ENCODE measurements around the gene MYG1.
A peak's percentile ranks its signal among the peaks of the same experiment; 100 is the strongest.

MYG1 gene

GRCh38 chr12:53267999-53268629 lies 31.4 kb upstream of the MYG1 start, which contains the start of gene ESPL1:
Gene ESPL1, plus strand, starts transcription at chr12:53268299. Its CDS starts 468 bp downstream, at chr12:53268767.
- Histone ChIP-seq H3K4me2 (ENCODE audit: low read length) (peak within 1 kb of the TSS; percentile 88), H3K27me3 (ENCODE audit: control insufficient read depth, insufficient read depth, low read length) (no peaks in the 10 kb centered on the region), H3K36me3 (ENCODE audit: insufficient read depth, low read length) (no peaks in the 10 kb centered on the region), H3K9ac (ENCODE audit: low read depth, low read length) (peak within 1 kb of the TSS; percentile 75), H3K4me1 (ENCODE audit: control insufficient read depth, insufficient read depth, low read length) (peaks cover 27% of the 10 kb centered on the region), H3K4me3 (ENCODE audit: low read length) (peak within 1 kb of the TSS; percentile 92), H3K9me3 (replicated peaks; ENCODE audit: low read length) (no peaks in the 10 kb centered on the region)

- peak overlapping the region; percentile 88 for H3K4me2 ChIP-seq (ENCODE audit: low read length)
- H3K27me3 ChIP-seq (ENCODE audit: control insufficient read depth, insufficient read depth, low read length): no peaks in the 10 kb centered on the region
- no peaks in the 10 kb centered on the region for H3K36me3 ChIP-seq (ENCODE audit: insufficient read depth, low read length)
- H3K9ac ChIP-seq (ENCODE audit: low read depth, low read length): peak overlapping the region; percentile 75
- H3K9me3 ChIP-seq (replicated peaks; ENCODE audit: low read length): no peaks in the 10 kb centered on the region
- H3K4me1 ChIP-seq (ENCODE audit: control insufficient read depth, insufficient read depth, low read length): peaks cover 27% of the 10 kb centered on the region
- H3K4me3 ChIP-seq (ENCODE audit: low read length): peak overlapping the region; percentile 92
Observed at GRCh38 chr12:53268630-53269562, 30.6 kb upstream of the MYG1 start.

- H3K4me1 ChIP-seq (ENCODE audit: control insufficient read depth, insufficient read depth, low read length): peaks cover 11% of the 10 kb centered on the region
- H3K9me3 ChIP-seq (replicated peaks; ENCODE audit: low read length): no peaks in the 10 kb centered on the region
- H3K36me3 ChIP-seq (ENCODE audit: insufficient read depth, low read length): peaks cover 19% of the 10 kb centered on the region
- H3K9ac ChIP-seq (ENCODE audit: low read depth, low read length): no peak overlapping the region
- no peaks in the 10 kb centered on the region for H3K27me3 ChIP-seq (ENCODE audit: control insufficient read depth, insufficient read depth, low read length)
- H3K4me3 ChIP-seq (ENCODE audit: low read length): no peak overlapping the region
- no peak overlapping the region for H3K4me2 ChIP-seq (ENCODE audit: low read length)
Observed at GRCh38 chr12:53274445-53274844, 25.1 kb upstream of the MYG1 start.

GRCh38 chr12:53276511-53276910 lies 23.0 kb upstream of the MYG1 start:
- Histone ChIP-seq H3K9ac (ENCODE audit: low read depth, low read length) (no peak overlapping the region), H3K36me3 (ENCODE audit: insufficient read depth, low read length) (peaks cover 30% of the 10 kb centered on the region)

GRCh38 chr12:53277981-53278380 lies 21.5 kb upstream of the MYG1 start:
- Histone ChIP-seq H3K36me3 (ENCODE audit: insufficient read depth, low read length) (peaks cover 42% of the 10 kb centered on the region), H3K4me1 (ENCODE audit: control insufficient read depth, insufficient read depth, low read length) (no peaks in the 10 kb centered on the region), H3K9me3 (replicated peaks; ENCODE audit: low read length) (no peaks in the 10 kb centered on the region), H3K27me3 (ENCODE audit: control insufficient read depth, insufficient read depth, low read length) (no peaks in the 10 kb centered on the region), H3K9ac (ENCODE audit: low read depth, low read length) (no peak overlapping the region), H3K4me2 (ENCODE audit: low read length) (no peak overlapping the region), H3K4me3 (ENCODE audit: low read length) (no peak overlapping the region)

More at GRCh38 chr12:53276511-53276910, 23.0 kb upstream of the MYG1 start:
- H3K4me2 ChIP-seq (ENCODE audit: low read length): no peak overlapping the region
- no peaks in the 10 kb centered on the region for H3K27me3 ChIP-seq (ENCODE audit: control insufficient read depth, insufficient read depth, low read length)
- H3K4me1 ChIP-seq (ENCODE audit: control insufficient read depth, insufficient read depth, low read length): no peaks in the 10 kb centered on the region
- no peak overlapping the region for H3K4me3 ChIP-seq (ENCODE audit: low read length)
- no peaks in the 10 kb centered on the region for H3K9me3 ChIP-seq (replicated peaks; ENCODE audit: low read length)

GRCh38 chr12:53279283-53279869 lies 20.1 kb upstream of the MYG1 start:
- Histone ChIP-seq H3K36me3 (ENCODE audit: insufficient read depth, low read length) (peaks cover 47% of the 10 kb centered on the region), H3K4me3 (ENCODE audit: low read length) (no peak overlapping the region), H3K4me2 (ENCODE audit: low read length) (no peak overlapping the region), H3K27me3 (ENCODE audit: control insufficient read depth, insufficient read depth, low read length) (no peaks in the 10 kb centered on the region), H3K9me3 (replicated peaks; ENCODE audit: low read length) (no peaks in the 10 kb centered on the region), H3K4me1 (ENCODE audit: control insufficient read depth, insufficient read depth, low read length) (no peaks in the 10 kb centered on the region), H3K9ac (ENCODE audit: low read depth, low read length) (no peak overlapping the region)

- no peak overlapping the region for H3K4me2 ChIP-seq (ENCODE audit: low read length)
- no peaks in the 10 kb centered on the region for H3K4me1 ChIP-seq (ENCODE audit: control insufficient read depth, insufficient read depth, low read length)
- no peak overlapping the region for H3K9ac ChIP-seq (ENCODE audit: low read depth, low read length)
- H3K9me3 ChIP-seq (replicated peaks; ENCODE audit: low read length): no peaks in the 10 kb centered on the region
- no peaks in the 10 kb centered on the region for H3K27me3 ChIP-seq (ENCODE audit: control insufficient read depth, insufficient read depth, low read length)
- no peak overlapping the region for H3K4me3 ChIP-seq (ENCODE audit: low read length)
- H3K36me3 ChIP-seq (ENCODE audit: insufficient read depth, low read length): peaks cover 47% of the 10 kb centered on the region
Observed at GRCh38 chr12:53279888-53280498, 19.5 kb upstream of the MYG1 start.

GRCh38 chr12:53286448-53286847 lies 13.0 kb upstream of the MYG1 start:
- H3K36me3 ChIP-seq (ENCODE audit: insufficient read depth, low read length): peaks cover 22% of the 10 kb centered on the region
- no peaks in the 10 kb centered on the region for H3K9me3 ChIP-seq (replicated peaks; ENCODE audit: low read length)
- peaks cover 33% of the 10 kb centered on the region for H3K4me1 ChIP-seq (ENCODE audit: control insufficient read depth, insufficient read depth, low read length)
- no peak overlapping the region for H3K9ac ChIP-seq (ENCODE audit: low read depth, low read length)
- no peak overlapping the region for H3K4me3 ChIP-seq (ENCODE audit: low read length)
- H3K4me2 ChIP-seq (ENCODE audit: low read length): no peak overlapping the region
- no peaks in the 10 kb centered on the region for H3K27me3 ChIP-seq (ENCODE audit: control insufficient read depth, insufficient read depth, low read length)

- Histone ChIP-seq H3K9me3 (replicated peaks; ENCODE audit: low read length) (no peaks in the 10 kb centered on the region), H3K36me3 (ENCODE audit: insufficient read depth, low read length) (peaks cover 17% of the 10 kb centered on the region), H3K27me3 (ENCODE audit: control insufficient read depth, insufficient read depth, low read length) (no peaks in the 10 kb centered on the region), H3K4me2 (ENCODE audit: low read length) (no peak overlapping the region), H3K4me3 (ENCODE audit: low read length) (no peak overlapping the region), H3K4me1 (ENCODE audit: control insufficient read depth, insufficient read depth, low read length) (peaks cover 33% of the 10 kb centered on the region), H3K9ac (ENCODE audit: low read depth, low read length) (no peak overlapping the region)
Observed at GRCh38 chr12:53287741-53288216, 11.7 kb upstream of the MYG1 start.

GRCh38 chr12:53288322-53288721 lies 11.2 kb upstream of the MYG1 start:
- Histone ChIP-seq H3K4me2 (ENCODE audit: low read length) (no peak overlapping the region), H3K4me3 (ENCODE audit: low read length) (no peak overlapping the region), H3K27me3 (ENCODE audit: control insufficient read depth, insufficient read depth, low read length) (no peaks in the 10 kb centered on the region), H3K9me3 (replicated peaks; ENCODE audit: low read length) (no peaks in the 10 kb centered on the region), H3K36me3 (ENCODE audit: insufficient read depth, low read length) (peaks cover 12% of the 10 kb centered on the region), H3K9ac (ENCODE audit: low read depth, low read length) (no peak overlapping the region), H3K4me1 (ENCODE audit: control insufficient read depth, insufficient read depth, low read length) (peaks cover 33% of the 10 kb centered on the region)

- H3K27me3 ChIP-seq (ENCODE audit: control insufficient read depth, insufficient read depth, low read length): no peaks in the 10 kb centered on the region
- H3K4me2 ChIP-seq (ENCODE audit: low read length): peak overlapping the region; percentile 32
- peaks cover 14% of the 10 kb centered on the region for H3K36me3 ChIP-seq (ENCODE audit: insufficient read depth, low read length)
- H3K9ac ChIP-seq (ENCODE audit: low read depth, low read length): peak overlapping the region; percentile 27
- H3K9me3 ChIP-seq (replicated peaks; ENCODE audit: low read length): no peaks in the 10 kb centered on the region
- peak overlapping the region; percentile 12 for H3K4me3 ChIP-seq (ENCODE audit: low read length)
- peaks cover 35% of the 10 kb centered on the region for H3K4me1 ChIP-seq (ENCODE audit: control insufficient read depth, insufficient read depth, low read length)
Observed at GRCh38 chr12:53289891-53290290, 9.6 kb upstream of the MYG1 start.

Measured in skeletal muscle satellite cell (primary cell).